Pancreas (tissue), 10 donors: Measurements from ENCODE around the gene CDCP2. TPM values are rescaled to one million over a fixed set of nuclear protein-coding genes. Genes with fewer than 3 reads are reported as not detected.

Experiments used
- ATAC-seq, 4 donors: fragments of 200-7000 bp; cut with Tn5 transposase; one replicate each; pipeline versions ENCODE4 v1.8.0 to v1.9.1; 2020; ENCODE audit warnings: mild to moderate bottlenecking in 4 of 4, moderate library complexity in 4 of 4
- DNase-seq, 6 donors: peaks; one replicate each; pipeline ENCODE4 v3.0.0-alpha.2; 2020
- FAIRE-seq: peaks from 2 replicates; lab custom pipeline; 2012; peaks lifted over from hg19 to GRCh38; lab: Jason Lieb, UNC
- H3K27ac ChIP-seq, 4 donors: fragments of 200-600 bp; sonication (generic); 1 replicate in 3 of 4; 2 replicates in 1 of 4; pipeline versions ENCODE4 v1.5.0 to v1.8.0; 2020
- H3K27me3 ChIP-seq, 4 donors: fragments of 200-600 bp; one replicate each; pipeline ENCODE4 v1.8.0; 2021
- H3K36me3 ChIP-seq, 3 donors: fragments of 200-600 bp; sonication (generic) in 1 of 3; one replicate each; pipeline versions ENCODE4 v1.5.0 to v1.8.0; 2020 to 2021
- H3K4me1 ChIP-seq, 3 donors: fragments of 200-600 bp; one replicate each; pipeline ENCODE4 v1.8.0; 2021
- H3K4me3 ChIP-seq, 4 donors: fragments of 200-600 bp; sonication (generic) in 2 of 4; one replicate each; pipeline versions ENCODE4 v1.5.0 to v1.8.0; 2020 to 2021
- H3K9me3 ChIP-seq, 4 donors: fragments of 200-600 bp; one replicate each; pipeline ENCODE4 v1.8.0; 2021
- WGBS, 2 donors: extraction: QIAGEN DNeasy Blood & Tissue Kit; methylation state at CpG; one replicate each; pipeline ENCODE4 v1.1.7; 2013; 5-methylcytosine and 5-hydroxymethylcytosine counted together
- intact Hi-C, 3 donors: fragments of 100-400 bp; cut with DNase I; formaldehyde crosslinking; loops; one replicate each; pipeline versions ENCODE4 v1.11.1 to v1.14.2; 2022
- polyA plus RNA-seq, 2 donors: library from polyadenylated mRNA; stranded (reverse); fragments of 200-250 nt; gene quantifications; one replicate each; pipeline ENCODE4 v1.2.3, GENCODE V29; 2013
- total RNA-seq, 6 donors: library from RNA; stranded (reverse); fragmentation: NEBNext Ultra II Directional in 4 of 6; extraction: Animal tissue kit (Norgen Biotek cat#: 25700) in 4 of 6; gene quantifications; one replicate each; pipeline versions ENCODE4 v1.2.1 to v1.2.4, GENCODE V29; 2021 to 2023
- TF ChIP-seq, protein P1 (sequence below), 4 donors: fragments of 200-600 bp; sonication (generic) in 3 of 4; IDR thresholded peaks; one replicate each; pipeline versions ENCODE4 v1.5.0 to v1.8.0; 2021; ENCODE audit warnings: antibody characterized with exemption in 4 of 4
- donor health status: healthy with polysubstance abuse.
- donor health status: DM: no; HTN: no; CAD: no; lungs with moderate emphysema.
- donor health status: DM: no; HTN: no; CAD: no.
- donor health status: control.
- donor health status: control.
- donor health status: Bipolar disorder and iron deficiency.
- donor health status: DM: yes; HTN: yes; CAD: no.
- donor health status: DM: no; HTN: no; CAD: no.
- donor health status: DM: no; HTN: no; CAD: no.
- donor health status: DM: yes; HTN: yes; CAD: no.

Gene CDCP2
- total and polyA plus RNA-seq, 8 donors, result 0.08 TPM; not detected in 7

DNA sequence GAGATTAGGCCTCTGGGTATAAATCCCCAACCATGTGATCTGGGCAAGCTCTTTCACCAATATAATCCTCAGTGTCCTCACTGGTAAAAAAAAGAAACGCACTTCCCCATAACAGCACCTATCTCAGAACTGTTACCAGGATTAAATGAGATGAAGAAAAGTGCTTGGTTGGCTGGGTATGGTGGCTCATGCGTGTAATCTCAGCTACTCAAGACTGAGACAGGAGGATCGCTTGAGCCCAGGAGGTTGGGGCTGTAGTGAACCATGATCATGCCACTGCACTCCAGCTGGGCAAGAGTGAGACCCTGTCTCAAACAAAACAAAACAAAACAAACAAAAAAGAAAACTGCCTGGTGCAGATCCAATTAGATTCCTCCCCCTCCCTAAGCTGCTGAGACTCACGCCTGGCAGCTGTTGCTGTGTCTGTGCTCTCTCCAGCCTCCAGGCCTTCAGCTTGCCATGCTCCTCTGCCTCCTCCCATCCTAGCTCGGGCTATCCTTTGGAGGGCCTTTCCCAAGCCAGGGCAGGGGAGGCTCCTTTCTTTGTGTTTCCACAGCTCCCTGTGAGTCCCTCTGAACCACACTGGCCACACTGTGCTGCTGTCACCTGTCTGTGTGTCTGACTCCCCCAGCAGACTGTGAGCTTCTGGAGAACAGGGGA, 28.0 kb upstream of the CDCP2 start:
- Histone ChIP-seq H3K4me3 (no peak overlapping the region), H3K27me3 (no peaks in the 10 kb centered on the region), H3K4me1 (no peaks in the 10 kb centered on the region), H3K9me3 (no peaks in the 10 kb centered on the region), H3K27ac (no peak overlapping the region), H3K36me3 (no peaks in the 10 kb centered on the region)
- intact Hi-C loops, result no loop called here
- TF ChIP-seq, protein P1, sequence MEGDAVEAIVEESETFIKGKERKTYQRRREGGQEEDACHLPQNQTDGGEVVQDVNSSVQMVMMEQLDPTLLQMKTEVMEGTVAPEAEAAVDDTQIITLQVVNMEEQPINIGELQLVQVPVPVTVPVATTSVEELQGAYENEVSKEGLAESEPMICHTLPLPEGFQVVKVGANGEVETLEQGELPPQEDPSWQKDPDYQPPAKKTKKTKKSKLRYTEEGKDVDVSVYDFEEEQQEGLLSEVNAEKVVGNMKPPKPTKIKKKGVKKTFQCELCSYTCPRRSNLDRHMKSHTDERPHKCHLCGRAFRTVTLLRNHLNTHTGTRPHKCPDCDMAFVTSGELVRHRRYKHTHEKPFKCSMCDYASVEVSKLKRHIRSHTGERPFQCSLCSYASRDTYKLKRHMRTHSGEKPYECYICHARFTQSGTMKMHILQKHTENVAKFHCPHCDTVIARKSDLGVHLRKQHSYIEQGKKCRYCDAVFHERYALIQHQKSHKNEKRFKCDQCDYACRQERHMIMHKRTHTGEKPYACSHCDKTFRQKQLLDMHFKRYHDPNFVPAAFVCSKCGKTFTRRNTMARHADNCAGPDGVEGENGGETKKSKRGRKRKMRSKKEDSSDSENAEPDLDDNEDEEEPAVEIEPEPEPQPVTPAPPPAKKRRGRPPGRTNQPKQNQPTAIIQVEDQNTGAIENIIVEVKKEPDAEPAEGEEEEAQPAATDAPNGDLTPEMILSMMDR (IDR thresholded peaks at IDR 0.05), result no peak
- no peak for FAIRE-seq
- no peak for DNase-seq
- WGBS, 2 donors, result 90 to 93% methylated on average over 5 of the region's 5 CpGs
- ATAC-seq, result no peak

DNA sequence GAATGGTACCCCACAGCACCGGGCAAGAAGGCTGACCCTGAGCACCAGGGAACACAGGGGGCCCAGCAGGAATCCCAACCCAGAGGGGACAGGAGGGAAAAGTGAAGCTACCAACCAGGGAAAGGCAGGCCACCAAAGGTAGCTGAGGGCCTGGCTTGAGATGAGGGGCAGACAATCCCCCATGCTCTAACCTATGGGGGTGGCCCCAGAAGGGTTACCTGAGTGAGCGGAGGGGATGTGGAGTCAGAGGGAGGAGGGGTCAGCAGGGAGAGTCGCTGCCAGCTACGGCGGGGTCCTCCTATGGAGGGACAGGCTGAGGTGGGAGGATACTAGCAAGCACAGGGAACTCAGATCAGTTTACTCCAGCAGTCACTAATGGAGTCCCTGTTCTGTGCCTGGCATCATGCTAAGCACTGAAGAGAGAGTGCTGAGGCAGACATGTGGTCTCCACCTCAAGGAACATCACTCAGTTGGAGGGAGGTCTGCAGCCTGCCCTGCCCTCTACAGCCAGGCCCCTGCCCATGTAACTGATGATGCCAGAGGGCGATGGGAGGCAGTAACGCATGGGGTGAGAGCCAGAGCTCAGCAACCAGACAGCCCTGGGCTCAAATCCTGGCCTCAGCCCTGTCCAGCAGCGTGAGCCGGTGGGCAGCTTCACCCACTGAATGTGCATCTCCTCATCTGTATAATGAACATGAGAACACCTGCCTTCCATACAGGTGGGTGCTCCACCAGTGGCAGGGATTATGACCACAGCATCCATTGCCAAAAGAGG, 25.7 kb upstream of the CDCP2 start:
- WGBS, 2 donors, result 75 to 93% methylated on average over 9 of the region's 9 CpGs
- TF ChIP-seq, protein P1 (IDR thresholded peaks at IDR 0.05), result no peak
- no peak for DNase-seq
- no peak for FAIRE-seq
- Histone ChIP-seq H3K4me3 (no peak overlapping the region), H3K4me1 (no peaks in the 10 kb centered on the region), H3K9me3 (no peaks in the 10 kb centered on the region), H3K36me3 (no peaks in the 10 kb centered on the region), H3K27me3 (no peaks in the 10 kb centered on the region), H3K27ac (no peak overlapping the region)
- intact Hi-C loops, result no loop called here
- ATAC-seq, result no peak

DNA sequence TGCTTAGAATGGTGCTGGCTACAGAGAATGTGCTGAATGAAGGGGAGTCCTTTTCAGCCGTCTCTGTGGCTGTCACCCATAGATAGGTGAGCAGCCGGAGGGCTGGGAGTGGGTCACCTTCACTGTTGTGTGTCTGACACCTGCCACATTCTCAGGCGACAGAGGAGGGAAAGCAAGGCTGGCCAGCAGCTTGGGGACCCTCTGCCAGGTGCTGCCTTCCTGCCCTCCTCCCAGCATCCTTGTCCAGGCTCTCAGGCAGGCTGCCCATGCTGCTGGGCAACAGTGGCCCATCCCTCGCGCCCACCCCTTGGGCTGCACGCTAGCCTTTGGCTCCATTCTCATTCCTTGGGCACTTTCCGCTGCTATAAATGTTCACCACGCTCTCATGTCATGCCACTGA, 24.9 kb upstream of the CDCP2 start:
- FAIRE-seq, result no peak
- H3K36me3 ChIP-seq, result no peaks in the 10 kb centered on the region

DNA sequence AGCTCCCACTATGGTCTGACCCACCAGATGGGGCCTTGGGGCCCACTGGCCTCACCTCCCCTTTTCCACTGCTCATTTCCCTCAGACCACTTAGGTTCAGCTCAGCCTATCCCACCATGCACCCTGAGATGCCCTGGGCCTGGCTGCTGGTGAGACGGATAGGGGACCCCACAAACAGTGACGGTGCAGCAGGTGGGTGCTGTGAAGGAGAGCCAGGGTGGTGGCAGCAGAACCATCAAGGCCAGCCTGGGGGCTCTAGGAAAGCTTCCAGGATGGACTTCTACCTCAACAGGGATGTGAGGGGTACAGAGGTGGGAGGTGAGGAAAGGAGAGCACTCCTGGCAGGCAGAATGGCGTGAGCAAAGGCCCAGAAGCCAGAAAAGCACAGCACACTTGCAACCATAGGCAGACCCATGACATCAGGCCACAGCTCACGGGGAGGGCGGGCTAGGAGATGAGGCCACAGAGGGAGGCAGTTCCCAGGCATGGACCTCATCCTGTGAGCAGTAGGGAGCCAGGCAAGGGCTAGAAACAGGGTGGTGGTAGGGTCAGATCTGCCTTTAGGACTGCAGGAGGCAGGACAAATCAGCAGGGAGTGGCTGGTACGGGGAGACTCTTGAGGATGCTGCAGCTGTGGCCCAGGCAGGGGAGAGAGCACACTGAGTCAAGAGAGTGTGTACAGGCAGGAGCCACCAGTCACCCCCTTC, 24.0 kb upstream of the CDCP2 start:
- Histone ChIP-seq H3K4me1 (no peaks in the 10 kb centered on the region), H3K36me3 (no peaks in the 10 kb centered on the region), H3K4me3 (no peak overlapping the region), H3K27me3 (no peaks in the 10 kb centered on the region), H3K27ac (no peak overlapping the region), H3K9me3 (no peaks in the 10 kb centered on the region)
- ATAC-seq, result no peak
- TF ChIP-seq, protein P1 (IDR thresholded peaks at IDR 0.05), result no peak
- intact Hi-C loops, result no loop called here
- no peak for DNase-seq
- 93 to 96% methylated on average over 6 of the region's 6 CpGs for WGBS, 2 donors
- no peak for FAIRE-seq

More for the DNA sequence above, 24.9 kb upstream of the CDCP2 start:
- TF ChIP-seq, protein P1 (IDR thresholded peaks at IDR 0.05), result no peak
- WGBS, 2 donors, result 85 to 87% methylated on average over 8 of the region's 8 CpGs
- Histone ChIP-seq H3K27me3 (no peaks in the 10 kb centered on the region), H3K9me3 (no peaks in the 10 kb centered on the region), H3K27ac (no peak overlapping the region), H3K4me1 (no peaks in the 10 kb centered on the region), H3K4me3 (no peak overlapping the region)
- ATAC-seq (no peak), DNase-seq (no peak)
- intact Hi-C loops, result no loop called here
